Placental pericyte (primary cell): Measurements from ENCODE around the gene CHSY3. TPM values are rescaled to one million over a fixed set of nuclear protein-coding genes. Genes with fewer than 3 reads are reported as not detected.
A peak's percentile ranks its signal among the peaks of the same experiment; 100 is the strongest.

ENCODE experiments used
- small RNA-seq: library from RNA; depleted of rRNA; stranded (forward); fragments of <200 nt; gene quantifications from one replicate; pipeline ENCODE3, GENCODE V24; 2012; ENCODE audit warnings: low replicate concordance
- total RNA-seq: library from RNA; depleted of rRNA; stranded (reverse); fragments of >200 nt; gene quantifications from 2 replicates; pipeline ENCODE4 v1.2.3, GENCODE V29; 2012

CHSY3 gene
- total RNA-seq: 8.3 and 15.6 TPM in 2 replicates

GRCh38 chr5:129904102-129904666 is at the start of gene CHSY3:
Gene CHSY3, plus strand, starts transcription at chr5:129904465.

Small RNAs within 50 kb of the gene (small RNA-seq; reads per million reads assigned to genes)
- gene RNA5SP191 (6.6 reads per million, percentile 91 among the genes with 10 or more reads in this experiment), gene RNU6ATAC10P (not detected)

Other genes with a start within 250 kb of the CHSY3 start
- gene MINAR2, start 156.4 kb upstream of the CHSY3 start, total RNA-seq: not detected in 2 replicates